Mesenchymal stem cell (in vitro differentiated cells and primary cell): ENCODE results near the gene HMHB1.
"Not testable (repeated sequence)": the region's sequence is repeated elsewhere in the genome, so short reads cannot be mapped to it uniquely, and the experiment has no call there.

Experiments used
- DNase-seq: peaks from one replicate; pipeline ENCODE4 v3.0.0-alpha.2; 2013
- H2AFZ ChIP-seq: one replicate; pipeline ENCODE4 v1.6.1; 2013; ENCODE audit warnings: low read depth, mild to moderate bottlenecking, control low read depth, inconsistent platforms, low read length, moderate library complexity
- H2AK5ac ChIP-seq: 2 replicates; pipeline ENCODE4 v1.6.1; 2013; ENCODE audit warnings: low read length, moderate library complexity, mild to moderate bottlenecking, inconsistent platforms; ENCODE audit not compliant: severe bottlenecking
- H2BK120ac ChIP-seq: one replicate; pipeline ENCODE4 v1.6.1; 2013; ENCODE audit warnings: low read depth, mild to moderate bottlenecking, inconsistent platforms, low read length, moderate library complexity
- H2BK12ac ChIP-seq, 2 experiments: one replicate each; pipeline ENCODE4 v1.6.1; 2013; ENCODE audit warnings: inconsistent platforms in 2 of 2, low read length in 2 of 2, mild to moderate bottlenecking in 2 of 2, moderate library complexity in 2 of 2, control low read depth in 1 of 2
- H2BK15ac ChIP-seq: one replicate; pipeline ENCODE4 v1.6.1; 2013; ENCODE audit warnings: mild to moderate bottlenecking, low read depth, inconsistent platforms; ENCODE audit not compliant: poor library complexity, severe bottlenecking
- H2BK5ac ChIP-seq: 2 replicates; pipeline ENCODE4 v1.6.1; 2013; ENCODE audit warnings: low read depth, mild to moderate bottlenecking, low read length, control low read depth, inconsistent platforms; ENCODE audit not compliant: poor library complexity, severe bottlenecking
- H3K14ac ChIP-seq, 2 experiments: one replicate each; pipeline ENCODE4 v1.6.1; 2013; ENCODE audit warnings: inconsistent platforms in 2 of 2, low read length in 2 of 2, control low read depth in 1 of 2, mild to moderate bottlenecking in 1 of 2, moderate library complexity in 1 of 2
- H3K18ac ChIP-seq, 2 experiments: one replicate each; pipeline ENCODE4 v1.6.1; 2013; ENCODE audit warnings: inconsistent platforms in 2 of 2, low read length in 2 of 2, control low read depth in 1 of 2, low read depth in 1 of 2, mild to moderate bottlenecking in 1 of 2
- H3K23ac ChIP-seq, 2 experiments: one replicate each; pipeline ENCODE4 v1.6.1; 2013; ENCODE audit warnings: inconsistent platforms in 2 of 2, low read length in 2 of 2, mild to moderate bottlenecking in 2 of 2, moderate library complexity in 2 of 2, control low read depth in 1 of 2
- H3K27ac ChIP-seq: 2 replicates; pipeline ENCODE4 v1.5.1; 2013; ENCODE audit warnings: mild to moderate bottlenecking, moderate library complexity, low read length, control low read depth, inconsistent platforms; ENCODE audit not compliant: poor library complexity, severe bottlenecking
- H3K27me3 ChIP-seq, 2 experiments: 2 replicates each; pipeline versions ENCODE4 v1.6.1 to v1.7.0; 2013; ENCODE audit warnings: low read length in 2 of 2, mild to moderate bottlenecking in 2 of 2, moderate library complexity in 2 of 2, control low read depth in 1 of 2, inconsistent platforms in 1 of 2; ENCODE audit not compliant: control insufficient read depth in 1 of 2, insufficient read depth in 1 of 2
- H3K36me3 ChIP-seq, 2 experiments: 2 replicates each; pipeline versions ENCODE4 v1.6.1 to v1.7.0; 2013; ENCODE audit warnings: low read length in 2 of 2, control low read depth in 1 of 2, inconsistent platforms in 1 of 2, low read depth in 1 of 2, mild to moderate bottlenecking in 1 of 2; ENCODE audit not compliant: insufficient read depth in 2 of 2, control insufficient read depth in 1 of 2
- H3K4ac ChIP-seq, 2 experiments: one replicate each; pipeline ENCODE4 v1.6.1; 2013; ENCODE audit warnings: inconsistent platforms in 2 of 2, low read length in 2 of 2, mild to moderate bottlenecking in 2 of 2, moderate library complexity in 2 of 2, control low read depth in 1 of 2, low read depth in 1 of 2
- H3K4me1 ChIP-seq: 2 replicates; pipeline ENCODE4 v1.6.1; 2013; ENCODE audit warnings: low read depth, low read length, control low read depth; ENCODE audit not compliant: control insufficient read depth, insufficient read depth
- H3K4me2 ChIP-seq: 2 replicates; pipeline ENCODE4 v1.6.1; 2013; ENCODE audit warnings: low read length, mild to moderate bottlenecking, inconsistent platforms; ENCODE audit not compliant: poor library complexity, severe bottlenecking
- H3K4me3 ChIP-seq, 2 experiments: 2 replicates each; pipeline versions ENCODE4 v1.5.1 to v1.7.0; 2013; ENCODE audit warnings: low read length in 2 of 2, mild to moderate bottlenecking in 2 of 2, control low read depth in 1 of 2, low read depth in 1 of 2; ENCODE audit not compliant: insufficient read depth in 1 of 2
- H3K79me1 ChIP-seq: replicated peaks from 2 replicates; pipeline ENCODE4 v1.6.1; 2013; ENCODE audit warnings: mild to moderate bottlenecking, control low read depth, low read length, inconsistent platforms; ENCODE audit not compliant: poor library complexity, severe bottlenecking
- H3K9ac ChIP-seq: 2 replicates; pipeline ENCODE4 v1.7.0; 2013; ENCODE audit warnings: mild to moderate bottlenecking, low read length, moderate library complexity
- H3K9me3 ChIP-seq: 2 replicates; pipeline ENCODE4 v1.7.0; 2013; ENCODE audit warnings: mild to moderate bottlenecking, low read length; ENCODE audit not compliant: control insufficient read depth
- H4K8ac ChIP-seq: one replicate; pipeline ENCODE4 v1.6.1; 2013; ENCODE audit warnings: inconsistent platforms, mild to moderate bottlenecking, low read length, moderate library complexity
- H4K91ac ChIP-seq: one replicate; pipeline ENCODE4 v1.6.1; 2013; ENCODE audit warnings: mild to moderate bottlenecking, low read length, inconsistent platforms
- WGBS: methylation state at CpG from one replicate; pipeline ENCODE4 v1.1.7; 2013; ENCODE audit warnings: mixed read lengths; 5-methylcytosine and 5-hydroxymethylcytosine counted together

HMHB1 gene

GRCh38 chr5:143816370-143816769, 4.4 kb downstream of the HMHB1 start:
- H3K79me1 ChIP-seq, H3K27me3 ChIP-seq, DNase-seq, H3K18ac ChIP-seq, H4K8ac ChIP-seq, H4K91ac ChIP-seq, H3K9ac ChIP-seq, H3K27ac ChIP-seq, H2AK5ac ChIP-seq, H3K36me3 ChIP-seq, H3K9me3 ChIP-seq, H3K23ac ChIP-seq, H3K14ac ChIP-seq, H2AFZ ChIP-seq, H3K4ac ChIP-seq, H3K4me1 ChIP-seq, H2BK120ac ChIP-seq, H3K4me2 ChIP-seq, H3K4me3 ChIP-seq, H2BK15ac ChIP-seq, H2BK12ac ChIP-seq, H2BK5ac ChIP-seq: not testable (repeated sequence)
- WGBS, result 100% methylated on average over 3 of the region's 4 CpGs

GRCh38 chr5:143819716-143820115, 7.8 kb downstream of the HMHB1 start:
- Histone ChIP-seq H3K27me3 (no peaks in the 10 kb centered on the region), H4K91ac (no peak overlapping the region), H3K79me1 (no peaks in the 10 kb centered on the region), H3K14ac (no peak overlapping the region), H3K4me1 (no peaks in the 10 kb centered on the region), H3K9me3 (no peaks in the 10 kb centered on the region), H3K36me3 (no peaks in the 10 kb centered on the region), H3K23ac (no peak overlapping the region), H3K27ac (no peak overlapping the region), H2BK5ac (no peak overlapping the region), H3K9ac (no peak overlapping the region), H2BK12ac (no peak overlapping the region), H2AFZ (no peak overlapping the region), H2BK120ac (no peak overlapping the region), H3K18ac (no peak overlapping the region), H2AK5ac (no peak overlapping the region), H4K8ac (no peak overlapping the region), H2BK15ac (no peak overlapping the region), H3K4me3 (no peak overlapping the region), H3K4me2 (no peak overlapping the region), H3K4ac (no peak overlapping the region)
- DNase-seq, result no peak

- Histone ChIP-seq H4K91ac (no peak overlapping the region), H3K4me2 (no peak overlapping the region), H2BK5ac (no peak overlapping the region), H3K27ac (no peak overlapping the region), H3K36me3 (no peaks in the 10 kb centered on the region), H3K27me3 (no peaks in the 10 kb centered on the region), H3K18ac (no peak overlapping the region), H3K9me3 (no peaks in the 10 kb centered on the region), H3K4me1 (no peaks in the 10 kb centered on the region), H3K14ac (no peak overlapping the region), H2AFZ (no peak overlapping the region), H2BK12ac (no peak overlapping the region), H2BK120ac (no peak overlapping the region), H3K23ac (no peak overlapping the region), H3K4ac (no peak overlapping the region), H4K8ac (no peak overlapping the region), H2AK5ac (no peak overlapping the region), H3K4me3 (no peak overlapping the region), H3K9ac (no peak overlapping the region), H3K79me1 (no peaks in the 10 kb centered on the region), H2BK15ac (no peak overlapping the region)
- 83% methylated on average over 2 of the region's 2 CpGs for WGBS
- DNase-seq, result no peak
These were observed 8.5 kb downstream of the HMHB1 start for GRCh38 chr5:143820451-143820850.

GRCh38 chr5:143824851-143825720, 13.1 kb downstream of the HMHB1 start:
- no peak overlapping the region for H2BK15ac ChIP-seq
- H3K4me2 ChIP-seq, result no peak overlapping the region
- H4K8ac ChIP-seq, result no peak overlapping the region
- no peaks in the 10 kb centered on the region for H3K27me3 ChIP-seq
- no peaks in the 10 kb centered on the region for H3K79me1 ChIP-seq
- no peak overlapping the region for H4K91ac ChIP-seq
- 28% methylated on average over 6 of the region's 8 CpGs for WGBS
- H3K27ac ChIP-seq, result no peak overlapping the region
- H3K9me3 ChIP-seq, result no peaks in the 10 kb centered on the region
- H3K18ac ChIP-seq, result no peak overlapping the region
- H3K4me1 ChIP-seq, result no peaks in the 10 kb centered on the region
- H3K9ac ChIP-seq, result peak overlapping the region; percentile 9
- H3K4me3 ChIP-seq, result no peak overlapping the region
- H2AFZ ChIP-seq, result no peak overlapping the region
- no peak overlapping the region for H3K4ac ChIP-seq
- no peak overlapping the region for H2BK120ac ChIP-seq
- no peak overlapping the region for H3K23ac ChIP-seq
- no peak overlapping the region for H2AK5ac ChIP-seq
- no peaks in the 10 kb centered on the region for H3K36me3 ChIP-seq
- DNase-seq, result peak; percentile 71
- no peak overlapping the region for H2BK12ac ChIP-seq
- H2BK5ac ChIP-seq, result no peak overlapping the region
- H3K14ac ChIP-seq, result no peak overlapping the region
